GM13977 (cell line): ENCODE measurements around the gene SLC44A1.

Source experiments
- DNase-seq: peaks from one replicate; pipeline ENCODE4 v3.0.0; 2012; ENCODE audit warnings: low spot score
- CTCF ChIP-seq: IDR thresholded peaks from 2 replicates; pipeline ENCODE4 v1.5.1; 2012; ENCODE audit warnings: mild to moderate bottlenecking, control low read depth; ENCODE audit not compliant: insufficient read depth; ENCODE audit errors: extremely low read depth, missing control alignments
- in situ Hi-C: fragments of 300-500 bp; cut with MboI; formaldehyde crosslinking; loops from one replicate; pipeline ENCODE4 v1.12.0; 2022; ENCODE audit warnings: low sequenced_read_pairs, low pct_unique_long_range_greater_than_20kb, mixed read lengths, inconsistent platforms; ENCODE audit not compliant: unreplicated experiment

SLC44A1 gene

GRCh38 chr9:105245891-105246161 is 1.4 kb downstream of the SLC44A1 start:
- no peak for TF ChIP-seq CTCF
- in situ Hi-C loops: no loop called here
- no peak for DNase-seq

GRCh38 chr9:105246656-105247173 is 2.3 kb downstream of the SLC44A1 start:
- no peak for TF ChIP-seq CTCF
- no peak for DNase-seq
- in situ Hi-C loops: no loop called here

DNA sequence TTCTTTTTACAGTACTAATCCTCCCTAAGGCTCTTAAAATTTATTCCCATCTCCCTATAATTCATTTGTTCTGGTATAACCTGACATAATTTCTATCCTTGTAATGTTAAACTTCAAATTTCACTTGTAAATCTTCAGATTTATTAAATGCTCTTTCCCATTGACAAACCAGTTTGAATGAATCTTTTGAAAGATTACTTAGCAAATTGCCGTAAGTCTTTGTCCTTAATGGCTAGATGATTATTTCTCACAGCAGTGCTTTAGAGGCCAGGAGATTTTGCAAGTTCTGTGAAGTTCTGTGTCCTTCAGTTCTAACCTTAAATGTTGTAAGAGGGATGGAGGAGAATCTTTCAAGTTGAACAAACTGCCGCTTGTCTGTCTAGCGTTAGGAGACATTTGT is 4.2 kb downstream of the SLC44A1 start:
- no peak for DNase-seq
- TF ChIP-seq CTCF: no peak
- in situ Hi-C loops: no loop called here

GRCh38 chr9:105251133-105251532 is 6.7 kb downstream of the SLC44A1 start:
- DNase-seq: no peak
- in situ Hi-C loops: no loop called here
- TF ChIP-seq CTCF: no peak

- no peak for TF ChIP-seq CTCF
- no peak for DNase-seq
- in situ Hi-C loops: no loop called here
Measured at GRCh38 chr9:105251733-105252404, 7.4 kb downstream of the SLC44A1 start.

DNA sequence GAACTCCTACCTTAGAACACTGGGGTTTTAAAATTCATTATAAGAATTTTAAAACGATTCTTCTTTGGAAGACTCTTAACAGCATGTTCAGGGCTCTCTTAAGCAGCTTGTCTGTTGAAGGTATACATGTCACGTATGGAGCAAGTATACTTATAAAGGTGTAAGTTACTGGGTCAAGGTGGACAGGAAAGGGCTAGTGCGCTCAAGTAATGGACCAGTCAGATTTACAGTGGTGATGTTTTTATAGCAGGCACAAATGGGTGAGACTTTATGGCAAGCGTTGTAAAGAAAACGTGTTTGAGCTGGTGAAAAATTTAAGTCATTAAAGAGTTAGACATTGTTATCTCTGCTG is 7.9 kb downstream of the SLC44A1 start:
- in situ Hi-C loops: no loop called here
- no peak for DNase-seq
- no peak for TF ChIP-seq CTCF

- in situ Hi-C loops: no loop called here
- no peak for TF ChIP-seq CTCF
- DNase-seq: no peak
Measured at GRCh38 chr9:105254226-105254625, 9.8 kb downstream of the SLC44A1 start.
